Calu3 (cell line): Measurements from ENCODE around the gene MTREX. TPM values are rescaled to one million over a fixed set of nuclear protein-coding genes. Genes with fewer than 3 reads are reported as not detected.
A peak's percentile ranks its signal among the peaks of the same experiment; 100 is the strongest.

Experiments
- BruUV-seq: library from RNA; stranded (reverse); fragments of 400-500 nt; replicated peaks from 2 replicates; lab custom pipeline; 2021; lab: Mats Ljungman, UMichigan
- CTCF ChIA-PET: fragments of 300-600 bp; sonication (Branson Sonifier 250); formaldehyde crosslinking; loops from one replicate; lab custom pipeline; 2022; ENCODE audit warnings: antibody characterized with exemption; lab: Charles Lee
- DNase-seq: peaks from one replicate; pipeline ENCODE4 v3.0.0; 2022
- H3K27ac Mint-ChIP-seq: one replicate; pipeline ENCODE4 v1.8.0; 2022; ENCODE audit warnings: mixed read lengths; ENCODE audit not compliant: unreplicated experiment
- H3K27me3 Mint-ChIP-seq: one replicate; pipeline ENCODE4 v1.8.0; 2022; ENCODE audit warnings: mixed read lengths; ENCODE audit not compliant: unreplicated experiment
- H3K36me3 Mint-ChIP-seq: one replicate; pipeline ENCODE4 v1.8.0; 2022; ENCODE audit warnings: mild to moderate bottlenecking, moderate library complexity, mixed read lengths; ENCODE audit not compliant: insufficient read depth, unreplicated experiment
- H3K4me1 Mint-ChIP-seq: one replicate; pipeline ENCODE4 v1.8.0; 2022; ENCODE audit warnings: mild to moderate bottlenecking, low read depth, mixed read lengths; ENCODE audit not compliant: unreplicated experiment
- H3K4me3 Mint-ChIP-seq: one replicate; pipeline ENCODE4 v1.8.0; 2022; ENCODE audit warnings: mild to moderate bottlenecking, low read depth, moderate library complexity, mixed read lengths; ENCODE audit not compliant: unreplicated experiment
- H3K9me3 Mint-ChIP-seq: one replicate; pipeline ENCODE4 v1.8.0; 2022; ENCODE audit warnings: low read depth, mixed read lengths; ENCODE audit not compliant: unreplicated experiment
- intact Hi-C: fragments of 100-400 bp; cut with micrococcal nuclease; formaldehyde crosslinking; loops from one replicate; pipeline ENCODE4 v1.10.0; 2022; ENCODE audit not compliant: unreplicated experiment
- total RNA-seq: library from RNA; stranded (reverse); gene quantifications from 2 replicates; pipeline ENCODE4 v1.2.3, GENCODE V29; 2022
- TF ChIP-seq, protein P1 (sequence below): fragments of 200-600 bp; IDR thresholded peaks from one replicate; pipeline ENCODE4 v1.8.0; 2022; ENCODE audit warnings: antibody characterized with exemption; ENCODE audit not compliant: unreplicated experiment

MTREX gene
- total RNA-seq, 1 experiment from 2014 or later, result 73.9 TPM

DNA sequence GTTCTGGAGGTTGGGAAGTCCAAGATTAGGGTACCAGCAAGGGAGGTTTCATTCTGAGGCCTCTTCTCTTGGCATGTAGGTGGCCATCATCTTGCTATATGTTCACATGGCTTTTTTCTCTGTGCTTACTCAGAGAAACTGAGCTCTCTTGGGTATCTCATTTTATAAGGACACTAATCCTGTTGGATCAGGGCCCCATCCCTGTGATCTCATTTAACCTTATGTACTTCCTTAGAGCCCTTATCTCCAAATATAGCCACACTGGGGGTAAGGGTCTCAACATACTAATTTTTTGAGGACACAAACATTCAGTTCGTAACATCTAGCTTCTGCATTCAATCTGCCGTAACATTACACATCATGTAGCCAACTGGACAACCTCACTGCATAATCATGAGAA is 6.9 kb upstream of the MTREX start:
- Mint-ChIP-seq H3K4me1 (peaks cover 13% of the 10 kb centered on the region), H3K27me3 (no peaks in the 10 kb centered on the region), H3K9me3 (no peaks in the 10 kb centered on the region), H3K4me3 (no peak overlapping the region), H3K36me3 (no peaks in the 10 kb centered on the region), H3K27ac (no peak overlapping the region)
- intact Hi-C loops, result no loop called here
- no TSS peak for BruUV-seq
- CTCF ChIA-PET, result no interaction called here
- DNase-seq, result no peak
- TF ChIP-seq, protein P1, sequence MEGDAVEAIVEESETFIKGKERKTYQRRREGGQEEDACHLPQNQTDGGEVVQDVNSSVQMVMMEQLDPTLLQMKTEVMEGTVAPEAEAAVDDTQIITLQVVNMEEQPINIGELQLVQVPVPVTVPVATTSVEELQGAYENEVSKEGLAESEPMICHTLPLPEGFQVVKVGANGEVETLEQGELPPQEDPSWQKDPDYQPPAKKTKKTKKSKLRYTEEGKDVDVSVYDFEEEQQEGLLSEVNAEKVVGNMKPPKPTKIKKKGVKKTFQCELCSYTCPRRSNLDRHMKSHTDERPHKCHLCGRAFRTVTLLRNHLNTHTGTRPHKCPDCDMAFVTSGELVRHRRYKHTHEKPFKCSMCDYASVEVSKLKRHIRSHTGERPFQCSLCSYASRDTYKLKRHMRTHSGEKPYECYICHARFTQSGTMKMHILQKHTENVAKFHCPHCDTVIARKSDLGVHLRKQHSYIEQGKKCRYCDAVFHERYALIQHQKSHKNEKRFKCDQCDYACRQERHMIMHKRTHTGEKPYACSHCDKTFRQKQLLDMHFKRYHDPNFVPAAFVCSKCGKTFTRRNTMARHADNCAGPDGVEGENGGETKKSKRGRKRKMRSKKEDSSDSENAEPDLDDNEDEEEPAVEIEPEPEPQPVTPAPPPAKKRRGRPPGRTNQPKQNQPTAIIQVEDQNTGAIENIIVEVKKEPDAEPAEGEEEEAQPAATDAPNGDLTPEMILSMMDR, result no peak

DNA sequence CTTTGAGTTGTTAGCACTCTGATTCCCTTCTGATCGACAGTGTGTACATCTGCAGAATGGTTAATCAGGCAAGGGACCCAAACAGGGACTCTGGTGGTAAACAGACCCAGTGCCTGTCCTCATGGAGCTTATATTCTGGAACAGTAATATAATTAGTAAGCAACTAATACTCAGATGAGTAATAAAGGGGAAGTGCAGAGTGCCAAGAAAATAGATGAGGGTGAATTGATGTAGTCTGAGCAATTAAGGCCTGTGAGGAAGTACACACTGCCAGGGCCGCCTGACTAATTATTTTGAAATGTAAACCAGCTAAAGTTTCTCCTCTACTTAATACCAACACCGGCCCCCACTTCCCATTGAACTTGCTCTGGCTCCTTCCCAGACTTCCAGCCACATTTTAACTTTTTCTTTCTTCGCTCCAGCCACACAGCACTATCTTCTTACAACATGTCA is 4.5 kb upstream of the MTREX start:
- intact Hi-C loops, result no loop called here
- Mint-ChIP-seq H3K27ac (peak overlapping the region; percentile 15), H3K4me1 (peaks cover 13% of the 10 kb centered on the region), H3K9me3 (no peaks in the 10 kb centered on the region), H3K4me3 (no peak overlapping the region), H3K36me3 (no peaks in the 10 kb centered on the region), H3K27me3 (no peaks in the 10 kb centered on the region)
- DNase-seq, result peak; percentile 13
- BruUV-seq, result no TSS peak
- CTCF ChIA-PET, result interaction anchor here (0.7 to 1.3 kb wide), 2 partner anchors 29 to 385 kb away, joined by 3 read pairs; no protein-coding TSS in a partner anchor
- TF ChIP-seq, protein P1, result no peak

DNA sequence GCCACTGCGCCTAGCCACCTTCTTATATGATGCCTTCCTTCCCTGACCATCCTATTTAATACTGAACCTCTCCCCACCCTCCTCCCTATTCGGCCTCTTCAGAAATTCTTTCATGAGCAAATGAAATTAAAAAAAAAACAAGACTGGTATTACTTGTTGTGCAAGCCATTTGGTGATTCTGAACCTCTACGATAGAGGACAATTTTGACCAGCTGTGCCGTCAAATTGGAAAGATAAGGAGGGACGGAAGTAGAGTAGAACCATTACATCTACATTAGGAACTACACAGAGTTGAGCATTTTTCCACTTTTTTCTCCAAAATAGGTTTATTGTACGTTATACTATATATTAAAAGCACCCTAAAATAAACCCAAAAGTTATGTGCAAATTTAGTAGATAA is 3.2 kb upstream of the MTREX start:
- DNase-seq, result no peak
- peaks cover 13% of the 10 kb centered on the region for H3K4me1 Mint-ChIP-seq
- TF ChIP-seq, protein P1, result no peak
- H3K9me3 Mint-ChIP-seq, result no peaks in the 10 kb centered on the region
- intact Hi-C loops, result no loop called here
- H3K27me3 Mint-ChIP-seq, result no peaks in the 10 kb centered on the region
- no TSS peak for BruUV-seq
- H3K4me3 Mint-ChIP-seq, result no peak overlapping the region
- no peak overlapping the region for H3K27ac Mint-ChIP-seq
- H3K36me3 Mint-ChIP-seq, result no peaks in the 10 kb centered on the region
- CTCF ChIA-PET, result no interaction called here

DNA sequence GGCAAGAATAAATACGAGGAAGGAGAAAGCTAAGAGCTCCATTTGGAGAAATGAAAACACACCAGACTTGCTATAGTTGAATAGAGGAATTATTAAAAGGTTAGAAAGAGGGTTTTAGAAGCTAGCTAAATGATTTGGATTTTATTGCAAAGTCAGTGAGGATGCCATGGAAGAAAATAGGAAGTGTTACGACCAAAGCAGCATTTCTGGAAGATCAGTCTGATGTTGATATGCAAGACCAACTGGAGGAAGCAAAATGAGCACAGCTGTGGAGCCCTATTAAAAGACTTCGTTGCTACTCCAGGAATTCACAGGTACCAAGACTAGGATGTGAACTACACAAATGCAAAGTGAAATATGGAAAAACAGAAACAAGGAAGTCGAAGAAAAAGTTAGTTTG is 2.4 kb upstream of the MTREX start:
- H3K4me1 Mint-ChIP-seq, result peaks cover 13% of the 10 kb centered on the region
- no peaks in the 10 kb centered on the region for H3K27me3 Mint-ChIP-seq
- TF ChIP-seq, protein P1, result no peak
- no peak overlapping the region for H3K27ac Mint-ChIP-seq
- H3K4me3 Mint-ChIP-seq, result no peak overlapping the region
- BruUV-seq, result no TSS peak
- no peaks in the 10 kb centered on the region for H3K9me3 Mint-ChIP-seq
- intact Hi-C loops, result loop anchor here (5.0 kb wide), 2 partner anchors 73 to 128 kb away; partner anchors contain the start of gene CCNO
- CTCF ChIA-PET, result no interaction called here
- no peaks in the 10 kb centered on the region for H3K36me3 Mint-ChIP-seq
- no peak for DNase-seq
